Subcutaneous abdominal adipose tissue (tissue), 5 donors: ENCODE measurements around the gene PNMA8C.
"Not testable (repeated sequence)": the region's sequence is repeated elsewhere in the genome, so short reads cannot be mapped to it uniquely, and the experiment has no call there.

Source experiments
- H3K27ac ChIP-seq: one replicate; pipeline ENCODE4 v1.7.0; 2013; ENCODE audit warnings: low read depth, mild to moderate bottlenecking, inconsistent platforms, low read length, moderate library complexity
- H3K27me3 ChIP-seq, 5 donors: one replicate each; pipeline ENCODE4 v1.7.0; 2013; ENCODE audit warnings: low read length in 5 of 5, inconsistent platforms in 1 of 5; ENCODE audit not compliant: control insufficient read depth in 5 of 5, insufficient read depth in 4 of 5
- H3K36me3 ChIP-seq, 5 donors: one replicate each; pipeline ENCODE4 v1.7.0; 2013; ENCODE audit warnings: low read length in 5 of 5; ENCODE audit not compliant: control insufficient read depth in 5 of 5, insufficient read depth in 5 of 5
- H3K4me1 ChIP-seq, 5 donors: one replicate each; pipeline ENCODE4 v1.7.0; 2013; ENCODE audit warnings: low read length in 5 of 5, mild to moderate bottlenecking in 3 of 5, moderate library complexity in 1 of 5; ENCODE audit not compliant: control insufficient read depth in 5 of 5, insufficient read depth in 5 of 5
- H3K4me3 ChIP-seq, 5 donors: one replicate each; pipeline ENCODE4 v1.7.0; 2013; ENCODE audit warnings: low read length in 5 of 5, low read depth in 1 of 5
- H3K9ac ChIP-seq, 5 donors: one replicate each; pipeline ENCODE4 v1.7.0; 2013; ENCODE audit warnings: low read length in 5 of 5, mild to moderate bottlenecking in 4 of 5, moderate library complexity in 3 of 5
- H3K9me3 ChIP-seq, 5 donors: one replicate each; pipeline ENCODE4 v1.7.0; 2013; ENCODE audit warnings: low read length in 5 of 5; ENCODE audit not compliant: control insufficient read depth in 5 of 5
- donor health status: healthy.
- donor health status: healthy.
- donor health status: healthy.
- donor health status: healthy.
- donor health status: healthy.

PNMA8C gene

DNA sequence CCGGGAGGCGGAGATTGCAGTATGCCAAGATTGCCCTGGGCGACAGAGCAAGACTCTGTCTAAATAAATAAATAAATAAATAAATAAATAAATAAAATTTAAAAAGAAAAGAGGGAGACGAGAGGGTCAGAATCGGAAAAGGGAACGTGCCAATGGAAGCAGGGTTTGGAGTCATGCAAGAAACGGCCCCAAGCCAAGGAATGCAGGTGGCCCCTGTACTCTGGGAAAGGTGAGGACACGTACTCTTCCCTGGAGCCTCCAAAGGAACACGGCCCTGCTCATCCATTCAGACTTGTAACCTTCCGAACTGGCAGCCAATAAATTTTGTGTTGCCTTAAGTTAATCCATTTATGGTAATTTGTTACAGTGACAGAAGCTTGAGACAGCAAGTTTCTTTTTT, 19.9 kb upstream of the PNMA8C start:
- Histone ChIP-seq H3K36me3 (no peaks in the 10 kb centered on the region), H3K4me1 (no peaks in the 10 kb centered on the region), H3K4me3 (no peak overlapping the region), H3K9me3 (no peaks in the 10 kb centered on the region), H3K27me3 (peaks cover 0 to 4% (median 0%) of the 10 kb centered on the region in 5 donors), H3K9ac (no peak overlapping the region), H3K27ac (no peak overlapping the region)

DNA sequence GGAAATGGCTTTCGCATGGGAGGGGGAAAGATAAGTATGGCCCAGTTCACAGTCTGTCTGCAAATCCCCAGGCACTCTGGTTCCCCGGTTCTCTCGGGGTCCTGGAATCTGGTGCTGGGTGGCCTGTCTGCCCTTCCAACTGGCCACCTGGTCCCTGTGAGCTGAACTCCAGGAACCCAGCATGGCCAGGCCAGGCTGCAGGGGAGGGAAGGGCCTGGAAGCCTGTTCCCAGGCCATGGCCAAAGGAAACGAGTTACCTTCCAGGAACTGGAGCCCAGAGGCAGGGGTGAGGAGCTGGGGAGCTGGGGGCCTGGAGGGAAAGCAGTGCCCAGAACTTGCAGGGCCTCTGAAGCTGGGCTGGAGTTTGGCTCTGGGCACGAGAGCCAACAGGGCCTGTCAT, 19.1 kb upstream of the PNMA8C start:
- Histone ChIP-seq H3K9me3 (no peaks in the 10 kb centered on the region), H3K9ac (no peak overlapping the region), H3K27me3 (peaks cover 0 to 4% (median 0%) of the 10 kb centered on the region in 5 donors), H3K4me3 (no peak overlapping the region), H3K27ac (no peak overlapping the region), H3K4me1 (peaks cover 2 to 5% (median 5%) of the 10 kb centered on the region in 5 donors), H3K36me3 (no peaks in the 10 kb centered on the region)

DNA sequence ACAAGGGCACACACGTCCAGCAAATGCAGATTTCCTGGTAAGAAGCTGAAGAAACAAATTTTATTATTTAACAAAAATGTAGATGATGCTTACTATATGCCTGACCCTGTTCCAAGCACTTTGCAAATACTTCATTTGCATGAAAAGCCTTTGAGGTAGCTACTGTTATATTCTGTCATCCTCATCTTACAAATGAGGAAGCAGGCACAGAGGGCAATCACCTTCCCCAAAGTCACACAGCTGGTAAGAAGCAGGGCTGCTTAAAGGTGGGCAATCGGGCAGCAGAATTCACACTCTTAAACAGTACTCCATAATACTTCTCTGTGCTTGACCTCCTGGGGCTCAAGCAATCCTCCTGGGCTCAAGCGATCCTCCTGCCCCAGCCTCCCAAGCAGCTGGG, 18.3 kb upstream of the PNMA8C start:
- Histone ChIP-seq H3K9ac (no peak overlapping the region), H3K36me3 (no peaks in the 10 kb centered on the region), H3K4me3 (no peak overlapping the region), H3K4me1 (peaks cover 2 to 10% (median 6%) of the 10 kb centered on the region in 5 donors), H3K9me3 (no peaks in the 10 kb centered on the region), H3K27ac (no peak overlapping the region), H3K27me3 (peaks cover 0 to 4% (median 0%) of the 10 kb centered on the region in 5 donors)

DNA sequence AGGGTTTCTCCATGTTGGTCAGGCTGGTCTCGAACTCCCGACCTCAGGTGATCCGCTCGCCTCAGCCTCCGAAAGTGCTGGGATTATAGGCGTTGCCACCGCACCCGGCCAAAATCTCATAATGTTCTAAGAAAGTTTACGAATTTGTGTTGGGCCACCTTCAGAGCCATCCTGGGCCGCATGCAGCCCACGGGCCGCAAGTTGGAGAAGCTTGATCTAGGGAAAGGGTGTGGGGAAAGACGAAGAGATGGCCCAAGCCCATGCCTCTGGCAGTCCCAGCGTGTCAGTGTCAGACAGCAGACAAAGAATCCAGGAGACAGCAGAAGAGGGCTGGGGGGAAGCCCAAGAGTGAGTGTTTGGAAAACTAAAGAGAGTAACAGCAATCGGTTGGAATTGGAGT, 17.3 kb upstream of the PNMA8C start:
- Histone ChIP-seq H3K9ac (no peak overlapping the region), H3K27me3 (peaks cover 0 to 4% (median 0%) of the 10 kb centered on the region in 5 donors), H3K9me3 (no peaks in the 10 kb centered on the region), H3K27ac (no peak overlapping the region), H3K4me3 (no peak overlapping the region), H3K4me1 (peaks cover 2 to 13% (median 6%) of the 10 kb centered on the region in 5 donors), H3K36me3 (no peaks in the 10 kb centered on the region)

DNA sequence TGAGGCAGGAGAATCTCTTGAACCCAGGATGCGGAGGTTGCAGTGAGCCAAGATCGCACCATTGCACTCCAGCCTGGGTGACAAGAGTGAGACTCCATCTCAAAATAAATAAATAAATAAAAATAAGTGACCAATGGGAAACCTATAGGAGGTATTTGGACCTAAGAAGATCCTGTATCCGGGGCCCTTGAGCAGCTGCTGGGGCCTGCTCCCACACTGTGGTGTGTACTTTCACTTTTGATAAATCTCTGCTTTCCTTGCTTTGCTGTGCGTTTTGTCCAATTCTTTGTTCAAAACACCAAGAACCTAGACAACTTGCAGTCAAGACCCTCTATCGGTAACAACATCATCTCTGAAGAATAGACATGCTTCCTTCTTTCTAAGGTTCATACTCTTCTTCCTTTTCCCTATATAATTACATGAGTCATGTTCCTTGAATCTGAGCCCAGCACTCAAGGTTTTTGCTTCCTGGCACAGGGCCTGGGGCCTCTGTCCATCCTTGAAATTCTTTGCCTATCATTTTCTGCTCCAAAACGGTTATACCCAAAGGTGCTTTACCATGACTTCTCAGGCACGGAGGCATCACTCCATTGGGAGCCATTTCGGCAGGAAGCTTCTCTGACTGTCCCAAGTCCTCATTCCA, 14.2 kb upstream of the PNMA8C start:
- Histone ChIP-seq H3K27ac (no peak overlapping the region), H3K4me3 (no peak overlapping the region), H3K9me3 (no peaks in the 10 kb centered on the region), H3K27me3 (peaks cover 0 to 2% (median 0%) of the 10 kb centered on the region in 5 donors), H3K4me1 (peaks cover 2 to 13% (median 6%) of the 10 kb centered on the region in 5 donors), H3K9ac (no peak overlapping the region), H3K36me3 (no peaks in the 10 kb centered on the region)

DNA sequence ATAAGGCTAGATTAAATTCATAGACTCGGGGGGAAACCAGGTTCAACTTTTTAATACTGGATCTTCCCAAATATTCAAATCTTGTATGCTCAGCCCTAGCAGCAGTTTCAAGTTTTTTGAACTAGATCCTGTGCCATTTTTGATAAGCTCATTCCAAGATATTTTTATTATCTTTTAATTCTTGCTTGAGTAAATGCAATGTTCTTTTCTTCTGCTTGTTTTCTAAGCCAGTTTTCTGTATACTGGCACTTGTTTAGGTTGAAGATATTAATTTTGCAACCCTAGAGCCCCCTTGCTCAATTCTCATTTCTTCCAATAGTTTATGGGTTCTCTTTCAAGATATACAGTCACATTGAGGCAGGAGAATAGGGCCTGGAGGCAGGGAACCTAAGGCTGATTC, 13.1 kb upstream of the PNMA8C start:
- no peak overlapping the region for H3K27ac ChIP-seq
- no peak overlapping the region for H3K9ac ChIP-seq
- H3K27me3 ChIP-seq, result no peaks in the 10 kb centered on the region
- no peaks in the 10 kb centered on the region for H3K36me3 ChIP-seq
- H3K4me1 ChIP-seq, result peaks cover 2 to 13% (median 6%) of the 10 kb centered on the region in 5 donors
- H3K4me3 ChIP-seq, result no peak overlapping the region
- H3K9me3 ChIP-seq, result no peaks in the 10 kb centered on the region

DNA sequence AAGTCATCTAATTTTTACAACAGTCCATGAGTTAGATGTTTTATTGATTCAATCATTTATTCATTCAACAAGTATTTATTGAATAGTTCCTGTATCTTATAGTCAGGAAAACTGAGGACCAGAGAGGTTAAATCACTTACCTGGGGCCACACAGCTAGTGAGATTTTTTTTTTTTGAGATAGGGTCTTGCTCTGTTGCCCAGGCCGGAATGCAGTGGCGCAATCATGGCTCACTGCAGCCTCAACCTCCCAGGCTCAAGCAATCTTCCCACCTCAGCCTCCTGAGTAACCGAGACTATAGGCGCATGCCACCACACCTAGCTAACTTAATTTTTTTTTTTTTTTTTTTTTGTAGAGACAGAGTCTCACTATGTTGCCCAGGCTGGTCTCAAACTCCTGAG, 7.0 kb upstream of the PNMA8C start:
- H3K4me3 ChIP-seq, H3K27ac ChIP-seq, H3K36me3 ChIP-seq: not testable (repeated sequence)

DNA sequence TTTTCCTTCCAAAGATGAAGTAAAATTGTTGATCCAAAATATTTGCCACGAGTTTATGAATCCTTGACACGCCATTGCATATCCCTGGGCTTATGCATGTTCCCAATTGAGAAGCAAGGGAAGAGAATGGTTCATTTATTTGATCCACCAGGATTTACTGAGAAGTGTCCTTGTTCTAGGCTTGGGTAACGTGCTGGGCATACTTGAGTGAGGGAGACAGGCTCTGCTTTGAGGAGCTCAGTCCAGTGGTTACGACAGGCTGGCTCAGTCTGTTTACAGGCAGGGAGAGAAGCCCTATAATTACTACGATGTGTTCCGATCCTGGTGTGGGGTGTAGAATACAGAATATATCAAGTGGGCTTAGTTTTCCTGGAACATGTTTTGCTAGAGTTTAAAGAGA, 6.3 kb upstream of the PNMA8C start:
- Histone ChIP-seq H3K36me3 (no peaks in the 10 kb centered on the region), H3K4me3 (no peak overlapping the region), H3K27ac (no peak overlapping the region), H3K27me3 (peaks cover 0 to 7% (median 3%) of the 10 kb centered on the region in 5 donors), H3K4me1 (no peaks in the 10 kb centered on the region), H3K9ac (no peak overlapping the region), H3K9me3 (no peaks in the 10 kb centered on the region)

More for the DNA sequence above, 7.0 kb upstream of the PNMA8C start:
- not testable (repeated sequence) for H3K27me3 ChIP-seq, H3K4me1 ChIP-seq, H3K9ac ChIP-seq, H3K9me3 ChIP-seq

DNA sequence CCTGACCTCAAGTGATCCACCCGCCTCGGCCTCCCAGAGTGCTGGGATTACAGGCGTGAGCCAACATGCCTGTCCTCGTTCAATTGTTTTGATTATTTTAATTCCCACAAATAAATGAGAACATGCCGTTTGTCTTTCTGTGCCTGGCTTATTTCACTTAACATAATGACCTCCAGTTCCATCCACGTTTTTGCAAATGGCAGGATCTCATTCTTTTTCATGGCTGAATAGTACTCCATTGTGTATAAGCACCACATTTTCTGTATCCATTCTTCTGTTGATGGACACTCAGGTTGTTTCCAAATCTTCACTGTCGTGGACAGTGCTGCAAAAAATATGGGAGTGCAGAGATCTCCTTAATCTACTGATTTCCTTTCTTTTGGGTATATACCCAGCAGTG, 4.7 kb upstream of the PNMA8C start:
- H3K27ac ChIP-seq, H3K9ac ChIP-seq, H3K9me3 ChIP-seq, H3K4me3 ChIP-seq, H3K4me1 ChIP-seq, H3K36me3 ChIP-seq: not testable (repeated sequence)
- peaks cover 0 to 13% (median 6%) of the 10 kb centered on the region in 5 donors for H3K27me3 ChIP-seq

DNA sequence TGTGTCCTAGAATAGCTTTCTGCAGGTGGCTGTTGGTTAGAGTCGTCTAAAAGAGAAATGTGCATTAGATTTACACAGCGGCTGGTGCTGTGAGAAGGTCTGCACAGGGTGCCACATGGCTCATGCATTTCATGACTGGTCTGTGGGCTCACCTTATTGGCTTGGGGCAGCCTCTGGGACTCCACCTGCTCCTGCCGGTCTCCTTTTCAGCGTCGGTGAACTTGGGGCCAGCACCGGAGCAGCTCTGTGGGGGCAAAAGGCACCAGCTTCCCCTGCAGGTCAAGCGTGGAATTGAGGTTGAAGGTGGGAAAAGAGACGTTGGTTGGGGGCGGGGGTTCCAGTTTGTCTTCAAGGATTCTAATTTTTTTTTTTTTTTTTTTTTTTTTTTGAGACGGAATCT, 3.1 kb upstream of the PNMA8C start:
- H3K27ac ChIP-seq, result no peak overlapping the region

More for the DNA sequence above, 3.1 kb upstream of the PNMA8C start:
- no peaks in the 10 kb centered on the region for H3K36me3 ChIP-seq
- no peak overlapping the region for H3K9ac ChIP-seq
- no peaks in the 10 kb centered on the region for H3K9me3 ChIP-seq
- H3K4me1 ChIP-seq, result peaks cover 0 to 11% (median 9%) of the 10 kb centered on the region in 5 donors
- H3K27me3 ChIP-seq, result peaks cover 0 to 28% (median 15%) of the 10 kb centered on the region in 5 donors
- no peak overlapping the region for H3K4me3 ChIP-seq
